DND-41 (cell line): ENCODE results near the gene PREX1.

Source experiments
- ATAC-seq: fragments of 200-7000 bp; cut with Tn5 transposase; 3 replicates; pipeline ENCODE4 v1.9.1; 2021; ENCODE audit warnings: low read depth; ENCODE audit not compliant: insufficient read depth
- DNase-seq: peaks from one replicate; pipeline ENCODE4 v3.0.0-alpha.2; 2020
- H2AFZ ChIP-seq: 2 replicates; pipeline ENCODE4 v1.6.0; 2012; ENCODE audit warnings: low read depth, low read length
- H3K27ac ChIP-seq: 2 replicates; pipeline ENCODE4 v1.5.1; 2012; ENCODE audit warnings: low read length, inconsistent platforms
- H3K27me3 ChIP-seq: fragments of 200-600 bp; sonication (generic); 2 replicates; pipeline ENCODE4 v1.6.0; 2012; ENCODE audit warnings: low read length, mild to moderate bottlenecking, inconsistent platforms; ENCODE audit not compliant: insufficient read depth, poor library complexity
- H3K36me3 ChIP-seq: 2 replicates; pipeline ENCODE4 v1.5.1; 2012; ENCODE audit warnings: low read length, inconsistent platforms; ENCODE audit not compliant: insufficient read depth
- H3K4me1 ChIP-seq: 2 replicates; pipeline ENCODE4 v1.5.1; 2012; ENCODE audit warnings: mild to moderate bottlenecking, low read length; ENCODE audit not compliant: insufficient read depth
- H3K4me2 ChIP-seq: 2 replicates; pipeline ENCODE4 v1.6.0; 2012; ENCODE audit warnings: mild to moderate bottlenecking, moderate library complexity, low read length, inconsistent platforms; ENCODE audit not compliant: insufficient read depth
- H3K4me3 ChIP-seq, 2 experiments: fragments of 200-600 bp in 1 of 2; shearing (Covaris generic) in 1 of 2; 2 replicates each; pipeline ENCODE4 v1.5.1; 2012 to 2016; ENCODE audit warnings: inconsistent platforms in 2 of 2, low read length in 2 of 2, mild to moderate bottlenecking in 2 of 2, low read depth in 1 of 2, moderate library complexity in 1 of 2
- H3K79me2 ChIP-seq: 2 replicates; pipeline ENCODE4 v1.6.0; 2012; ENCODE audit warnings: low read length, inconsistent platforms; ENCODE audit not compliant: insufficient read depth
- H3K9ac ChIP-seq: 2 replicates; pipeline ENCODE4 v1.6.0; 2012; ENCODE audit warnings: low read depth, mild to moderate bottlenecking, inconsistent platforms, low read length, moderate library complexity
- H3K9me3 ChIP-seq: 2 replicates; pipeline ENCODE4 v1.5.1; 2012; ENCODE audit warnings: low read length, moderate library complexity, mild to moderate bottlenecking, inconsistent platforms; ENCODE audit not compliant: insufficient read depth, severe bottlenecking
- H4K20me1 ChIP-seq: 2 replicates; pipeline ENCODE4 v1.6.0; 2012; ENCODE audit warnings: low read length; ENCODE audit not compliant: insufficient read depth
- EZH2 ChIP-seq: IDR thresholded peaks from 3 replicates; pipeline ENCODE4 v1.6.1; 2012; ENCODE audit warnings: borderline replicate concordance, low read depth, mild to moderate bottlenecking, moderate library complexity, low read length, inconsistent platforms; ENCODE audit not compliant: severe bottlenecking
- TF ChIP-seq, protein P1 (sequence below): IDR thresholded peaks from 2 replicates; pipeline ENCODE4 v1.5.1; 2012; ENCODE audit warnings: borderline replicate concordance, low read length, moderate library complexity, mild to moderate bottlenecking; ENCODE audit not compliant: poor library complexity, severe bottlenecking; ENCODE audit errors: extremely low read depth

PREX1 gene

GRCh38 chr20:48805286-48805685 is 22.5 kb downstream of the PREX1 start:
- Histone ChIP-seq H3K36me3 (no peaks in the 10 kb centered on the region), H4K20me1 (no peaks in the 10 kb centered on the region), H3K27me3 (no peaks in the 10 kb centered on the region), H3K4me1 (no peaks in the 10 kb centered on the region), H3K27ac (no peak overlapping the region), H2AFZ (no peak overlapping the region), H3K4me2 (no peak overlapping the region), H3K9me3 (peaks cover 2% of the 10 kb centered on the region), H3K4me3 (no peak overlapping the region), H3K9ac (no peak overlapping the region), H3K79me2 (no peaks in the 10 kb centered on the region)
- no peak for ATAC-seq
- TF ChIP-seq, protein P1, sequence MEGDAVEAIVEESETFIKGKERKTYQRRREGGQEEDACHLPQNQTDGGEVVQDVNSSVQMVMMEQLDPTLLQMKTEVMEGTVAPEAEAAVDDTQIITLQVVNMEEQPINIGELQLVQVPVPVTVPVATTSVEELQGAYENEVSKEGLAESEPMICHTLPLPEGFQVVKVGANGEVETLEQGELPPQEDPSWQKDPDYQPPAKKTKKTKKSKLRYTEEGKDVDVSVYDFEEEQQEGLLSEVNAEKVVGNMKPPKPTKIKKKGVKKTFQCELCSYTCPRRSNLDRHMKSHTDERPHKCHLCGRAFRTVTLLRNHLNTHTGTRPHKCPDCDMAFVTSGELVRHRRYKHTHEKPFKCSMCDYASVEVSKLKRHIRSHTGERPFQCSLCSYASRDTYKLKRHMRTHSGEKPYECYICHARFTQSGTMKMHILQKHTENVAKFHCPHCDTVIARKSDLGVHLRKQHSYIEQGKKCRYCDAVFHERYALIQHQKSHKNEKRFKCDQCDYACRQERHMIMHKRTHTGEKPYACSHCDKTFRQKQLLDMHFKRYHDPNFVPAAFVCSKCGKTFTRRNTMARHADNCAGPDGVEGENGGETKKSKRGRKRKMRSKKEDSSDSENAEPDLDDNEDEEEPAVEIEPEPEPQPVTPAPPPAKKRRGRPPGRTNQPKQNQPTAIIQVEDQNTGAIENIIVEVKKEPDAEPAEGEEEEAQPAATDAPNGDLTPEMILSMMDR, result no peak
- TF ChIP-seq EZH2, result no peak
- no peak for DNase-seq

DNA sequence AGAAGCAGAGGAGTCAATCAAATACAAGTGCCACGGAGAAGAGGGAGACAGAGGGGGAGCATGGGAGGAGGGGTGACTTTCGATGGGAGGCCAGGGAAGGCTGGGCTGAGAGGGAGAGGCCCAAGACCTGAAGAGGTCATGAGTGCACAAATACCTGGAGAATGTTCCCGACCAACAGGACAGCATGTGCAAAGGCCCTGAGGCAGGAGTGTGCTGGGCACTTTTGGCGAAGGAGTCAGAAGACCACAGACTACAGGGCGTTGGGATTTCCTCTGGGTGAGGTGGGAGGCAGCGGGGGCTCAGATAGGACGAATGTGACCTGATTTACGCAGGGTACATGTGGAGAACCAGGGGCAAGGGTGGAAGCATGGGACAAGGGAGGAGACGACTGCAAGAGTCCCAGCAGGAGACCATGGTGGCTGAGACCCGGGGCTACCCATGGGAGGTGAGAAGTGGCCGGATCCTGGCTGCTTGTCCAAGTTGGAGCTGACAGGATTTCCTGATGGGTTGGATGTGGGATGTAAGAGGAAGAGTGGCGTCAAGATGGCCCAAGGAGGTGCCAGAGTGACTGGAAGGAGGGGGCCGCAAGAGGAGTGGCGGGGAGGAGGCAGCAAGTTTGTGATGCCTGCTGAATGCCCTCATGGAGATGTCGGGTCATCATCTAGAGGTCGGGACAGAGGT is 23.4 kb downstream of the PREX1 start:
- Histone ChIP-seq H3K4me3 (no peak overlapping the region), H3K9me3 (peaks cover 2% of the 10 kb centered on the region), H2AFZ (no peak overlapping the region), H3K9ac (no peak overlapping the region), H3K27me3 (no peaks in the 10 kb centered on the region), H3K79me2 (no peaks in the 10 kb centered on the region), H3K4me1 (no peaks in the 10 kb centered on the region), H3K4me2 (no peak overlapping the region), H3K36me3 (no peaks in the 10 kb centered on the region), H4K20me1 (no peaks in the 10 kb centered on the region), H3K27ac (no peak overlapping the region)
- DNase-seq (no peak), ATAC-seq (no peak)
- TF ChIP-seq EZH2, result no peak
- TF ChIP-seq, protein P1, result no peak

- Histone ChIP-seq H3K36me3 (no peaks in the 10 kb centered on the region), H3K27me3 (no peaks in the 10 kb centered on the region), H3K4me1 (no peaks in the 10 kb centered on the region), H3K79me2 (no peaks in the 10 kb centered on the region), H2AFZ (no peak overlapping the region), H3K9ac (no peak overlapping the region), H3K4me3 (no peak overlapping the region), H3K9me3 (peaks cover 2% of the 10 kb centered on the region), H3K4me2 (no peak overlapping the region), H4K20me1 (no peaks in the 10 kb centered on the region), H3K27ac (no peak overlapping the region)
- ATAC-seq (no peak), DNase-seq (no peak)
- TF ChIP-seq, protein P1, result no peak
- no peak for TF ChIP-seq EZH2
These were observed 24.4 kb downstream of the PREX1 start for GRCh38 chr20:48803176-48804053.
